ENCODE results near the gene COX7A1. TPM values are rescaled to one million over a fixed set of nuclear protein-coding genes. Genes with fewer than 3 reads are reported as not detected.

COX7A1 gene
- total RNA-seq, 1 donor, result 18.6 TPM

DNA sequence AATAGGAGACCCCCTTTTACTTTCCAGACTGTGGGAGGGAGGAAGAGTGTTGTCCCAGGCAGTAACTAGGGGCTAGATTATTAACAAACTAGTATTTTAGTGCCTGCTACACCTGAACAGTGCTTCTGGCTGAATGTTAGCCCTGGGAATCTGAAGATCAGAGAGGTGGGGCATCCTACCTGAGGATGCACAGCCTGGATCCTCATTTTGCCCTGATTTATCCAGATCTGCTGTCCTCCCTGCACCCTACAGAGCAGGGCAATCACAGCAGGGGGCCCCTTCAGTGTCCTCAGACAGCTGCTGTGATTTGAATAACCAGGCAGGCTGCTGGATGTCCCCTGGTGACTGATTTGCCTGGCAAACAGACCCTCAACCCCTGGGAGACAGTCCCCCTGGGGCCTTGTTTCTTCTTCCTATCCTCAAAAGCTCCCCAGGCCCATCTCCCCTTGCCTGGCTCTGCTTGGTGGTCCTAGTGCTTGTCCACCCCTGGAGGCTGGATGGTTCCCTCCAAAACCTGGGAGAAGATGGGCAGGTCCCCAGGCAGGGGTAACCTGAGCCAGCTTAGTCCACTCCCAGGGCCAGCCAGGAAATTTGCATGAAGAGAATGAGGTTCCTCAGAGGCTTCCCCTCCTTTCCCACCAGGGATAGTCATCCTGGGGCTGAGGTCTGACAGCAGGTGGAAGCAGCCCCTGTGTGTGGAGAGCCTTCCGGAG is 41.6 kb downstream of the COX7A1 start, which contains the start of gene OVOL3:
OVOL3 (plus strand) TSS at position 657 of the 713 bp plus-strand sequence. CDS start 60 bp downstream, outside the sequence.
- TF ChIP-seq, protein P1, sequence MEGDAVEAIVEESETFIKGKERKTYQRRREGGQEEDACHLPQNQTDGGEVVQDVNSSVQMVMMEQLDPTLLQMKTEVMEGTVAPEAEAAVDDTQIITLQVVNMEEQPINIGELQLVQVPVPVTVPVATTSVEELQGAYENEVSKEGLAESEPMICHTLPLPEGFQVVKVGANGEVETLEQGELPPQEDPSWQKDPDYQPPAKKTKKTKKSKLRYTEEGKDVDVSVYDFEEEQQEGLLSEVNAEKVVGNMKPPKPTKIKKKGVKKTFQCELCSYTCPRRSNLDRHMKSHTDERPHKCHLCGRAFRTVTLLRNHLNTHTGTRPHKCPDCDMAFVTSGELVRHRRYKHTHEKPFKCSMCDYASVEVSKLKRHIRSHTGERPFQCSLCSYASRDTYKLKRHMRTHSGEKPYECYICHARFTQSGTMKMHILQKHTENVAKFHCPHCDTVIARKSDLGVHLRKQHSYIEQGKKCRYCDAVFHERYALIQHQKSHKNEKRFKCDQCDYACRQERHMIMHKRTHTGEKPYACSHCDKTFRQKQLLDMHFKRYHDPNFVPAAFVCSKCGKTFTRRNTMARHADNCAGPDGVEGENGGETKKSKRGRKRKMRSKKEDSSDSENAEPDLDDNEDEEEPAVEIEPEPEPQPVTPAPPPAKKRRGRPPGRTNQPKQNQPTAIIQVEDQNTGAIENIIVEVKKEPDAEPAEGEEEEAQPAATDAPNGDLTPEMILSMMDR (IDR thresholded peaks at IDR 0.05; ENCODE audit: insufficient read depth, low read depth, low read length), result no peak
- no peak for DNase-seq (ENCODE audit: low read depth)
- no peak within 1 kb of the TSS for H3K4me3 ChIP-seq (ENCODE audit: low read depth, low read length)

DNA sequence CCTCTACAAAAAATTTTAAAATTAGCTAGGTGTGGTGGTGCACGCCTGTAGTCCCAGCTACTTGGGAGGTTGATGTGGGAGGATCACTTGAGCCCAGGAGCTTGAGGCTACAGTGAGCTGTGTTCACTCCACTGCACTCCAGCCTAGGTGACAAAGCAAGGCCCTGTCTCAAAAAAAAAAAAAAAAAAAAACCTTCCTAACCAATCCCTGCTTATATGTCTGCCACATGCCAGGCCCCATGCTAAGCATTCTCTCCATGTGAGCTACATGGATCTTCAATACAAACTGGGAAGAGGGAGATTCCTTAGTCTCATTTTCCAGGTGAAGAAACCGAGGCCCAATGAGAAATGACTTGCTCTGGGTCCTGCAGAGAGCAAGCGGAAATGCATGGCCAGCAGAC is 43.6 kb downstream of the COX7A1 start:
- DNase-seq (ENCODE audit: low read depth), result no peak
- no peak overlapping the region for H3K4me3 ChIP-seq (ENCODE audit: low read depth, low read length)
- TF ChIP-seq, protein P1 (IDR thresholded peaks at IDR 0.05; ENCODE audit: insufficient read depth, low read depth, low read length), result no peak

DNA sequence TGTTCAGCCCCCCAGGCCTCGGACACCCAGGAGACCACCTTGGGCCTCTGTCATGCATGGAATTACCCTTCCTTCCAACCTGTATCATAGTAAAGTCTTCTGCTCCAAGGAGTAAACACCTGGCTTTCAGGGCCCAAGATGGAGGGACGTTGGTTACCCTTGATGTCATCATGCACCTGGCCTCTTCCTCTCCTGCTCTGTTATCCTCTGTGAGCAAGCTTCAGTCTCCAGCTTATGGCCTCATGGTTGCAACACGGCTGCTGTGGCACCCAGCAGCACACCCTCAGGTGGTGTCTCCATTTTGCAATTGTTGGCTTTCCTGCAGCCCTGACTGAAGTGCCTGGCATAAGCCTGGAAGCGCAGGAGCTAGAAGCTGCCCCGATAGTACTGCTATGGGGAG is 45.3 kb downstream of the COX7A1 start:
- TF ChIP-seq, protein P1 (IDR thresholded peaks at IDR 0.05; ENCODE audit: insufficient read depth, low read depth, low read length), result no peak
- DNase-seq (ENCODE audit: low read depth), result no peak
- H3K4me3 ChIP-seq (ENCODE audit: low read depth, low read length), result no peak overlapping the region

DNA sequence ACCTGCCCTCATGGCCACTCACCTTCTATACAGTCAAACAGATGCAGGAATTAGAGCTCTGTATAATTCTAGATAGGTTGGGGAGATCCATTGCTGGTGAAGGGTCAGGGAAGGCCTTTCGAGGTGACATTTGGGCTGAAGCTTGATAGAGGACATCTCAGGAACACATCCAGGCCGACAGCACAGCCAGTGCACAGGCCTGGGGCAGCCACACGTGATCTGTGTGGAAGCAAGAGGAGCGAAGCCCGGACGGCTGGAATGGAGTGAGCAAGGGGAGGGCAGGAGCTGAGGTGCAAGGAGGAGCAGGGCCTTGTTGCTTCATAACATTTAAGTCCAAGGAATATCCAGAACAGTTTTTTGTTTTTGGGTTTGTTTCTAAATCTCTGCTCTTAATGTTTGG is 45.8 kb downstream of the COX7A1 start:
- DNase-seq (ENCODE audit: low read depth), result no peak
- H3K4me3 ChIP-seq (ENCODE audit: low read depth, low read length), result no peak overlapping the region
- TF ChIP-seq, protein P1 (IDR thresholded peaks at IDR 0.05; ENCODE audit: insufficient read depth, low read depth, low read length), result no peak

DNA sequence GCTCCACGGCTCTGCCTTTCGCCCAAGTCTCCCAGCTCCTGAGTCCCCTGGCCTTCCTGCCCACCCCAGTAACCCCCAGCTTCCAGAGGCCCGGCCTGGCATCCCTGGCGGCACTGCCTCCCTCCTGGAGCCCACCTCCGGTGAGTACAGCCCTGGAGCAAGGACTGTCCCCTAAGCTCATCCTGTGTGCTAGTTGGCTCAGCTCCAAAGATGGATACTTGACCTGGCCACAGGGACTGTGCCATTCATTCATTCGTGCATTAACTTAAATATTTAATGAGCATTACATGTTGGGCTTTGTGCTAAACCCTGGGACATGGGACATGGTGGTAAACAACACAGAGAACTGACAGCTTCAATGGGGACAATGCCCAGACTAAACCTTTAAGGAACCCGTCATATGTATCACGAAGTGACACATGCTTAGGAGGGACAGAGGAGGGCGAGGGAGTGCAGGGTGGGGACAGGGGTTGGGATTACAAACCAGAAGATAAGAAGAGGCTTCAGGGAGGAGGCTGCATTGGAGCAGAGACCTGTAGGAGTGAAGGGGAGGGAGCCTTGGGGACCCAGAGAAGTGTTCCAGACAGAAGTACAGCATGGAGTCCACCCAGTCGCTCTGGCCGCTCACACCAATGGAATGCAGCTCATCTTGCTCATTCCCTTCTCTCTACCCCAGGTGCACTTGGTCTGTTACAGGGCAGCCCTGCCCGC is 48.2 kb downstream of the COX7A1 start:
- TF ChIP-seq, protein P1 (IDR thresholded peaks at IDR 0.05; ENCODE audit: insufficient read depth, low read depth, low read length), result no peak
- no peak overlapping the region for H3K4me3 ChIP-seq (ENCODE audit: low read depth, low read length)
- DNase-seq (ENCODE audit: low read depth), result no peak

DNA sequence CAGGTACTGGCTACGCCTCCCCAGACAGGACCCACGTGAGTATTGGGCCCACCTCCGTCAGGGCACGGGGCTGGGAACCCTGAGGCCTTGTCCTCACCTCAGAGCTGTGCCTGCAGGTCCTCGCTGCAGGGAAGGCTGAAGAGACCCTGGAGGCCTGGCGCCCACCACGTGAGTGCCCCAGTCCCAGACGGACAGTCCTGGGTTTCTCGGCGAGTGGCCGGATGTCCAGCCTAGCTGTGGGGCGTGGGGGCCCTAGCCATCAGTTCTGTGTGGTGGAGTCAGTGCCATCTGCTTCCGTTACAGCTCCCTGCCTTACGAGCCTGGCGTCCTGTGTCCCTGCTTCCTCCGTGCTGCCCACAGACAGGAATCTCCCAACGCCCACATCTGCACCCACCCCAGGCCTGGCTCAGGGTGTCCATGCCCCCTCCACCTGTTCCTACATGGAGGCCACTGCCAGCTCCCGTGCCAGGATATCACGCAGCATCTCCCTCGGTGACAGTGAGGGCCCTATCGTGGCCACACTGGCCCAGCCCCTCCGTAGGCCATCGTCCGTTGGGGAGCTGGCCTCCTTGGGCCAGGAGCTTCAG is 49.1 kb downstream of the COX7A1 start:
- no peak overlapping the region for H3K4me3 ChIP-seq (ENCODE audit: low read depth, low read length)
- TF ChIP-seq, protein P1 (IDR thresholded peaks at IDR 0.05; ENCODE audit: insufficient read depth, low read depth, low read length), result no peak
- DNase-seq (ENCODE audit: low read depth), result no peak

All from fibroblast of villous mesenchyme (primary cell).